HG03280 (cell line): Measurements from ENCODE around the gene NBPF20.
A peak's percentile ranks its signal among the peaks of the same experiment; 100 is the strongest.
"Not testable (repeated sequence)": the region's sequence is repeated elsewhere in the genome, so short reads cannot be mapped to it uniquely, and the experiment has no call there.

Experiments used
- ATAC-seq: cut with Tn5 transposase; IDR thresholded peaks from one replicate; pipeline ENCODE4 v1.9.1; 2021; ENCODE audit warnings: mild to moderate bottlenecking, moderate library complexity; ENCODE audit not compliant: unreplicated experiment

The NBPF20 gene

GRCh38 chr1:145425436-145426029 is at the start of gene NBPF20:
TSS of gene NBPF20 (minus strand) at chr1:145425603. CDS start at chr1:145405272, 20,331 bp downstream.
- peak; percentile 95 for ATAC-seq

GRCh38 chr1:145474837-145475368 is 49.5 kb upstream of the NBPF20 start:
- not testable (repeated sequence) for ATAC-seq

- not testable (repeated sequence) for ATAC-seq
Measured at GRCh38 chr1:145472731-145473130, 47.3 kb upstream of the NBPF20 start.

GRCh38 chr1:145471365-145471764 is 46.0 kb upstream of the NBPF20 start:
- not testable (repeated sequence) for ATAC-seq

- ATAC-seq: peak; percentile 91
Measured at GRCh38 chr1:145465405-145466144, 40.2 kb upstream of the NBPF20 start.

GRCh38 chr1:145464708-145465336 is 39.4 kb upstream of the NBPF20 start:
- ATAC-seq: peak; percentile 2

- ATAC-seq: not testable (repeated sequence)
Measured at GRCh38 chr1:145464017-145464416, 38.6 kb upstream of the NBPF20 start.

GRCh38 chr1:145460684-145461083 is 35.3 kb upstream of the NBPF20 start:
- not testable (repeated sequence) for ATAC-seq

GRCh38 chr1:145460048-145460447 is 34.6 kb upstream of the NBPF20 start:
- not testable (repeated sequence) for ATAC-seq

GRCh38 chr1:145459591-145459990 is 34.2 kb upstream of the NBPF20 start:
- ATAC-seq: not testable (repeated sequence)

- ATAC-seq: not testable (repeated sequence)
Measured at GRCh38 chr1:145459063-145459462, 33.7 kb upstream of the NBPF20 start.

GRCh38 chr1:145454824-145455177 is 29.4 kb upstream of the NBPF20 start:
- ATAC-seq: not testable (repeated sequence)

GRCh38 chr1:145453873-145454823 is 28.7 kb upstream of the NBPF20 start:
- not testable (repeated sequence) for ATAC-seq

GRCh38 chr1:145452506-145452905 is 27.1 kb upstream of the NBPF20 start:
- not testable (repeated sequence) for ATAC-seq

GRCh38 chr1:145451914-145452313 is 26.5 kb upstream of the NBPF20 start:
- ATAC-seq: not testable (repeated sequence)

GRCh38 chr1:145445219-145445618 is 19.8 kb upstream of the NBPF20 start:
- not testable (repeated sequence) for ATAC-seq

- not testable (repeated sequence) for ATAC-seq
Measured at GRCh38 chr1:145442340-145442739, 16.9 kb upstream of the NBPF20 start.

GRCh38 chr1:145431363-145432256 is 6.2 kb upstream of the NBPF20 start:
- ATAC-seq: not testable (repeated sequence)

- not testable (repeated sequence) for ATAC-seq
Measured at GRCh38 chr1:145430830-145431229, 5.4 kb upstream of the NBPF20 start.
